ENCODE measurements around the gene CD40LG. TPM values are rescaled to one million over a fixed set of nuclear protein-coding genes. Genes with fewer than 3 reads are reported as not detected.

CD40LG gene
- not detected in 2 replicates for total RNA-seq

DNA sequence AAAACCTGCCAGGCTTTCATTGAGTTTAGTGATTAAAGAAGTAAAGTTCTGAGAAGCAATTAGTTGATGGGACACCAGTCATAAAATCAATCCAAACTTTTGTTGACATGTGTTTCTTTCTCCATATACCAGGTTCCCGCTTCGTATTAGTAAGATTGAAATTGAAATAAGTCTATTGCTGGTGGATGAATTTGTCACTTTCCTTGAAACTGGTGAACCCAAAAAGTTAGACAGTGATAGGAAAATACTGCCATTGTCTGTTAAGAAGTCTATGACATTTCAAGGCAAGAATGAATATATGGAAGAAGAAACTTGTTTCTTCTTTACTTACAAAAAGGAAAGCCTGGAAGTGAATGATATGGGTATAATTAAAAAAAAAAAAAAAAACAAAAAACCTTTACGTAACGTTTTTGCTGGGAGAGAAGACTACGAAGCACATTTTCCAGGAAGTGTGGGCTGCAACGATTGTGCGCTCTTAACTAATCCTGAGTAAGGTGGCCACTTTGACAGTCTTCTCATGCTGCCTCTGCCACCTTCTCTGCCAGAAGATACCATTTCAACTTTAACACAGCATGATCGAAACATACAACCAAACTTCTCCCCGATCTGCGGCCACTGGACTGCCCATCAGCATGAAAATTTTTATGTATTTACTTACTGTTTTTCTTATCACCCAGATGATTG lies at the start of gene CD40LG:
CD40LG (plus strand) TSS at position 482 of the 684 bp plus-strand sequence; CDS start at position 573, 91 bp downstream.

Other genes with a start within 250 kb of the CD40LG start
- gene BRS3, start 160.2 kb upstream of the CD40LG start, total RNA-seq: not detected in 2 replicates
- gene HTATSF1, start 150.6 kb upstream of the CD40LG start, total RNA-seq: 31.1 and 43.7 TPM in 2 replicates
- gene VGLL1, start 115.9 kb upstream of the CD40LG start, total RNA-seq: not detected in 2 replicates
- 5.4 TPM in 2 replicates for gene ARHGEF6, start 132.8 kb downstream of the CD40LG start, total RNA-seq
- 298 and 334 TPM in 2 replicates for gene RBMX, start 232.6 kb downstream of the CD40LG start, total RNA-seq

Measured in bronchus fibroblast of lung (primary cell).